ENCODE measurements around the gene TMEM184A.

The TMEM184A gene

GRCh38 chr7:1555813-1556543 lies at the start of gene TMEM184A:
TSS of gene TMEM184A (minus strand) at chr7:1556205. CDS start at chr7:1555484, 721 bp downstream.
- TF ChIP-seq EZH2phosphoT487 (IDR thresholded peaks at IDR 0.05; ENCODE audit: low read depth) (no peak), CTCF (IDR thresholded peaks at IDR 0.05; ENCODE audit: low read depth, low read length) (peak; percentile 43)
- no peaks in the 10 kb centered on the region for H3K27me3 ChIP-seq (ENCODE audit: low read depth, low read length)
- H3K4me3 ChIP-seq (ENCODE audit: low read length): peak within 1 kb of the TSS; percentile 20; the same call in 1 of the 2 replicates
- H3K79me2 ChIP-seq (ENCODE audit: low read length): no peaks in the 10 kb centered on the region
- no peaks in the 10 kb centered on the region for H3K9me3 ChIP-seq (ENCODE audit: insufficient read depth, low read length)
- H4K20me1 ChIP-seq (ENCODE audit: insufficient read depth, low read length): no peaks in the 10 kb centered on the region
- H3K4me2 ChIP-seq (ENCODE audit: low read length): peak within 1 kb of the TSS; percentile 48
- H3K36me3 ChIP-seq (replicated peaks; ENCODE audit: low read depth, low read length): no peaks in the 10 kb centered on the region
- H3K27ac ChIP-seq (ENCODE audit: low read length): no peak within 1 kb of the TSS
- peak within 1 kb of the TSS; percentile 74; the same call in 1 of the 2 replicates for H2AFZ ChIP-seq (ENCODE audit: low read depth, low read length)
- no peak within 1 kb of the TSS for H3K9ac ChIP-seq (ENCODE audit: low read length)
- H3K4me1 ChIP-seq (ENCODE audit: low read length): peaks cover 11% of the 10 kb centered on the region

GRCh38 chr7:1604383-1604782 lies 48.4 kb upstream of the TMEM184A start:
- Histone ChIP-seq H3K4me3 (ENCODE audit: low read length) (no peak overlapping the region), H3K9ac (ENCODE audit: low read length) (no peak overlapping the region), H3K36me3 (replicated peaks; ENCODE audit: low read depth, low read length) (no peaks in the 10 kb centered on the region), H3K4me2 (ENCODE audit: low read length) (no peak overlapping the region), H3K9me3 (ENCODE audit: insufficient read depth, low read length) (no peaks in the 10 kb centered on the region), H3K79me2 (ENCODE audit: low read length) (no peaks in the 10 kb centered on the region), H3K27me3 (ENCODE audit: low read depth, low read length) (no peaks in the 10 kb centered on the region), H3K27ac (ENCODE audit: low read length) (no peak overlapping the region), H2AFZ (ENCODE audit: low read depth, low read length) (no peak overlapping the region), H3K4me1 (ENCODE audit: low read length) (no peaks in the 10 kb centered on the region), H4K20me1 (ENCODE audit: insufficient read depth, low read length) (no peaks in the 10 kb centered on the region)
- TF ChIP-seq CTCF (IDR thresholded peaks at IDR 0.05; ENCODE audit: low read depth, low read length) (no peak), EZH2phosphoT487 (IDR thresholded peaks at IDR 0.05; ENCODE audit: low read depth) (no peak)

- H3K9ac ChIP-seq (ENCODE audit: low read length): no peak overlapping the region
- H3K27me3 ChIP-seq (ENCODE audit: low read depth, low read length): no peaks in the 10 kb centered on the region
- H3K79me2 ChIP-seq (ENCODE audit: low read length): no peaks in the 10 kb centered on the region
- no peak overlapping the region for H3K4me2 ChIP-seq (ENCODE audit: low read length)
- no peak overlapping the region for H3K4me3 ChIP-seq (ENCODE audit: low read length)
- H3K36me3 ChIP-seq (replicated peaks; ENCODE audit: low read depth, low read length): no peaks in the 10 kb centered on the region
- no peaks in the 10 kb centered on the region for H4K20me1 ChIP-seq (ENCODE audit: insufficient read depth, low read length)
- no peak for TF ChIP-seq EZH2phosphoT487 (IDR thresholded peaks at IDR 0.05; ENCODE audit: low read depth)
- no peak for TF ChIP-seq CTCF (IDR thresholded peaks at IDR 0.05; ENCODE audit: low read depth, low read length)
- H3K9me3 ChIP-seq (ENCODE audit: insufficient read depth, low read length): no peaks in the 10 kb centered on the region
- H3K4me1 ChIP-seq (ENCODE audit: low read length): no peaks in the 10 kb centered on the region
- no peak overlapping the region for H2AFZ ChIP-seq (ENCODE audit: low read depth, low read length)
- H3K27ac ChIP-seq (ENCODE audit: low read length): no peak overlapping the region
Observed at GRCh38 chr7:1603346-1604225, 47.6 kb upstream of the TMEM184A start.

GRCh38 chr7:1602386-1602785 lies 46.4 kb upstream of the TMEM184A start:
- no peak overlapping the region for H2AFZ ChIP-seq (ENCODE audit: low read depth, low read length)
- no peaks in the 10 kb centered on the region for H3K36me3 ChIP-seq (replicated peaks; ENCODE audit: low read depth, low read length)
- H4K20me1 ChIP-seq (ENCODE audit: insufficient read depth, low read length): no peaks in the 10 kb centered on the region
- no peak for TF ChIP-seq CTCF (IDR thresholded peaks at IDR 0.05; ENCODE audit: low read depth, low read length)
- no peak for TF ChIP-seq EZH2phosphoT487 (IDR thresholded peaks at IDR 0.05; ENCODE audit: low read depth)
- H3K4me2 ChIP-seq (ENCODE audit: low read length): no peak overlapping the region
- no peaks in the 10 kb centered on the region for H3K9me3 ChIP-seq (ENCODE audit: insufficient read depth, low read length)
- H3K9ac ChIP-seq (ENCODE audit: low read length): no peak overlapping the region
- no peaks in the 10 kb centered on the region for H3K79me2 ChIP-seq (ENCODE audit: low read length)
- no peaks in the 10 kb centered on the region for H3K27me3 ChIP-seq (ENCODE audit: low read depth, low read length)
- no peaks in the 10 kb centered on the region for H3K4me1 ChIP-seq (ENCODE audit: low read length)
- no peak overlapping the region for H3K27ac ChIP-seq (ENCODE audit: low read length)
- no peak overlapping the region for H3K4me3 ChIP-seq (ENCODE audit: low read length)
